ENCODE results near the gene ANTXRL.
"Not testable (repeated sequence)": the region's sequence is repeated elsewhere in the genome, so short reads cannot be mapped to it uniquely, and the experiment has no call there.

The ANTXRL gene

DNA sequence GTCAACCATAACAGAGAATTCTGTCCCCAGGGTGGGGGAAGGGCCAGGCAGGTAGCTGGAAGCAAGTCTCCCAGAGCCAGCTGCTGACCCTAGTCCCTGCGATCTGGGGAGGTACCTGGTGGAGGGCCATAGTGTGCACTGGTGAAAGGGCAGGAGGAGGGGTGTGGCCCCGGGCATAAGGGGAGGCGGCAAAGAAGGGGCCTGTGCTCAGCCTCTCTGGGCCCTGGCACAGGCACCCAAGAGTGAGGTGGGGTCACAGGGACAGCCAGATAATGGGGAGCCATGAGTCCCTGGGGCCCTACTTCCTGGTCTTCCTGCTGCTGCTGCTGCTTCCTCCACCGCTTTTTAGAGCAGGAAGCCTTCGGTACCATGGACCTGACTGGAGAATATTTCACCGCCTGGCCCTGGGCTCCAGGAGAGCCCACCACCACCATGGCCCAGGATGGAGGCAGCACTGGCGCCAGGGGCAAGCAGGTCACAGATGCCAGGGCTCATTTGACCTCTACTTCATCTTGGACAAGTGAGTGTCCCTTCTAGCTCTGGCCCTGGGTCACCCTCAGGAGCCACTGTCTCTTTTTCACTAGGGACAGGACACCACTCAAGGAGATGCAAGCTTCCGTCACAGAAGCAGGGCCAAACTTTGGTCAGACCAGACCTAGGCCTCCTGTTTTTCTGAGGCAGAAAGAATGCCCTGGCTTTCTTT is at the start of gene ANTXRL:
ANTXRL (plus strand) TSS at position 7 of the 703 bp plus-strand sequence; CDS start at position 273, 266 bp downstream.
- no peak for DNase-seq

DNA sequence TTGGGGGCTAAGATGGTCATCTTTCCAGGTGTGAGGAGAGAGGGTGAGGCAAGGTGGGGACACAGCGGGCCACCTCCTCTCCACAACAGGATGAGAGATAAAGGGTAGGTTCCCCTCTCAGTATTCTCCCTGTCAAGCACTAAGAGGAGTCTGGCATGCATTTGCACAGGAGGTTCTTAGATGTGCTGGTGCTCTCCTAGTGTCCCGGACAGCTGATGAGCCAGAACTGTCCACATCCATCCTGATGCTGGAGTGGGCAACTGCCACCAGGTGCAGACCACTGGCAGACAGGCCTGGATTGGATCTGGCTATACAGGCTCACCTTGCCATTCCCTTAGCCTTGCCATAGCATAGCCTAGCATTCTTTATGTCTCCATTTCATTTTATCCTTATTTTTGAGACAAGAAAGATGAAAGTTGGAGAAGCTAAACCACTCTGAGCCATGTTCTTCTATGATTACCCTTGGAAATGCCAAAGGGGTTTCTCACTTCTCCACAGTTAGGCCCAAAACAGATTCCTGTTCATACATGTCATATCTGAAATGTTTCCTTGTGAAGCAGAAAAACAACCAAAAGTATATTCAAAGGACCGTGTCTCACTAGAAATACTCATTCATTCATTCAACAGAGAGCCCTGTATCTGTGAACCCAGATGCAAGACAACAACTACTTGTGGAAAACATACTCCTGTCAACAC is 48.8 kb upstream of the ANTXRL start:
- DNase-seq: no peak

- DNase-seq: no peak
Observed at GRCh38 chr10:46239247-46239646, 47.5 kb upstream of the ANTXRL start.

DNA sequence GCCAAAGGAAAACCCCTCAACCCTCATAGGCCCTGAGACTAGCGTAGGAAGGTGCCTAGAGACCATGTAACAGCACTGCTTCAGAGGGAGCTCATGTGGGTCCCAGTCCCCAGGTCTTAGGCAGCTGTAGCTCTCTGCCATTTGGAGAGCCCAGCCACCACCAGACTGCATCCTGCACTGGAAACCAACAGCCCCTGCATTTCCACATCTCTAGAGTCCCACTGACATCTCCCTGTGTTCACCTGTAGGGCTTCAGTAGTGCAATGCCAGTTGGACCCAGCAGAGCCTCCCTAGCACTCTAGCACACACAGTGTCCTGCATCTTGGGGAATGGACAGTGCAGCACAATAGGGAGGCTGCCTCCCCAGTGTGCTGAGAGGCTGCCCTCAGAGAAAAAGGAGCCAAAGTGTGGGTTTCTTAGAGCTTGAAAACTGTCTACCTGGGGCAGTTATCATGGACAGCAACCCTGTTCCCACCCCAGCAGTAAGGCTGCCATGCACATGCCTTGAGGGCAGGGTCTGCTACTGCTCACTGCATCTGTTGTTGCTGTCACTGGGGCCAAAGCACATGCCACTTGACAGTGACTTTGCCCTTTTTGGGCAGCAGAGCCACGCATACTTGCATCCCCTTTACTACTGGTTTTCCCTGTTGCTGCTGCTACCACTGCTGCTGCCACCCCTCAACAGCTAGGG is 46.7 kb upstream of the ANTXRL start:
- DNase-seq: no peak

DNA sequence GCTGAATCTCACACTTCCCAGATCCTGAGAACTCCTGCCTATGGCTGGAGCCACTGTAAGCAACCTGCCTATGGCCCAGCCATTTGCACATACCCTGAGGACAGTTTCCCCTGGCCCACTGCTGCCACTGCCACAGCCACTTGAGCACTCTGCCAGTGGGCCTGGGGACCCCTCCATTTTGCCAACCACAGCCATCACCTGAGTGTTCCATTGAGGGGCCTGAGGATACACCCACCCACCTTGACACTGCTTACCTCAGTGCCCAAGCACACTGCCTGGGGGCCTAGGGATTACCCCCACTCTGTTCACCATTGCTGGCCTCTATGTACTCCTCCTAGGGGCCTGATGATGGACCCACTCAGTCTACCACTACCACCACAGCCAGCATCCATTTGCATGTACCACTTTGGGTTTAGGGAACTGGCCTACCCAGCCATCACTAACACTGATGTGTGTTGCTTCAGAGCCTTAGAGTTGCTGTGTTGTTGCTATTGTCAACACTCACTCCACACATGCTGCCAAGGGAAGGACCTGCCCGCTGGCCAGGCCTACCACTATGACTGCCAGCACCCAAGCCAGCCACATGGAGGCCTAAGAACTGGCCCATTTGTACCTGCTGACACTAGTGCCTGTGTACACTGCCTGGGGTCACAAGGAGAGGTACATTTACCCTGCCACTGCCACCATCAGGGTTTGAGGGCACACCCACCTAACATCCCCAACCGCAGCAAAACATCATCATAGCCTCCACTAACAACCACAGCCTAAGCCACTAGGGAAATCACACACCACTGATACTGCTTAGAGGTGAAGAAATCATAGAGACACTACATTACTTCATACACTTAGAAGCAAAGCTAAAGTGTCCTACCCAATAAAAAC is 45.9 kb upstream of the ANTXRL start:
- no peak for DNase-seq

- no peak for DNase-seq
Observed at GRCh38 chr10:46245381-46245900, 41.4 kb upstream of the ANTXRL start.

DNA sequence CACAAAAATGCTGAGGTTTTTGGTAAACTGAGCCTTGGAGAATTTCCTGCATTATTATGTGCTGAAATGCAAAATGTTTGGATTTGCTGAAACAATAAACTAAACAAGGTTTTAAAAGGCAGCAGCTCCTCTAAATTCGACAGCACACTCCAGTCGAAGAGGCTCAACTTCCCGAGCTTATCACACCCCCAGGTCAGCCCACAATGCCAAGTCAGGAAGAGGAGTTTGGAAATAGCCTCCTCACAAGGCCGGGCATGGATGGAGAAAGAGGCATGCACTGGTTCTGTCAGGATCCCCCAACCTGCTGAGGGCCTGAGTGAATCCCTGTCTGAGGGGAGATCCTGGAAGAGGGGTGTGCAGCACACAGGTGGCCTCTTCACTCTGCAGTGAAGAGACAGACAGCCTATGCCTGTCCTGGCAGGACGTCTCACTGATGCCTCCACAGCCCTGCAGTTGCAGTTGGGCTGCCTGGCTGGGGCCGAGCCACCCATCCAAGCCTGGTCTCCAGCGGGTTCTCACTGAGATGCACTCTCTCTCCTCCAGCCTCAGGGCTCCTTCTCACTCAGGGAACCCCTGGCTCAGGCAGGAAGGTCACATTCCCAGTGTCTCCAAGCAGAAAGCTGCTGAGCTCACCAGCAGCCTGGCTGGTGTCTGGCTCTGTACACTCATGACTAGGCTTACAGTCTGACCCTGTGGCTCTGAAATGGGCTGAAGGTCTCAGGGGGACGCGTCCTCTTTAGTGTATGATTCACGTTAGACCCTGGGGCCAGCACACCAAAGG is 40.2 kb upstream of the ANTXRL start:
- DNase-seq: not testable (repeated sequence)

DNA sequence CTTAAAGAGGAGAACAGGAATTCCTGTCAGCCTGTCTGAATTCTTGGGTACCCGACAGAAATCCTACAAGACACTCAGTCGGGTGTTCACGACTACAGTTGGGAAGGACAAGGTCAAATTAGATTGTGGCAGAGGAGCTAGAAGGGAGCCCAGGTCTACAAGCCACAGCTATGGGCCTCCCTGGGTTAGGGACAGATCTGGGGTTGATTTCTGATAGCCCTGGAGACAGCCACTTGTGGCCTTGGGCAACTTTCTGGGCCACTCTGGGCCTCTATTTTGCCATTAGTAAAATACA is 39.7 kb upstream of the ANTXRL start:
- DNase-seq: no peak

DNA sequence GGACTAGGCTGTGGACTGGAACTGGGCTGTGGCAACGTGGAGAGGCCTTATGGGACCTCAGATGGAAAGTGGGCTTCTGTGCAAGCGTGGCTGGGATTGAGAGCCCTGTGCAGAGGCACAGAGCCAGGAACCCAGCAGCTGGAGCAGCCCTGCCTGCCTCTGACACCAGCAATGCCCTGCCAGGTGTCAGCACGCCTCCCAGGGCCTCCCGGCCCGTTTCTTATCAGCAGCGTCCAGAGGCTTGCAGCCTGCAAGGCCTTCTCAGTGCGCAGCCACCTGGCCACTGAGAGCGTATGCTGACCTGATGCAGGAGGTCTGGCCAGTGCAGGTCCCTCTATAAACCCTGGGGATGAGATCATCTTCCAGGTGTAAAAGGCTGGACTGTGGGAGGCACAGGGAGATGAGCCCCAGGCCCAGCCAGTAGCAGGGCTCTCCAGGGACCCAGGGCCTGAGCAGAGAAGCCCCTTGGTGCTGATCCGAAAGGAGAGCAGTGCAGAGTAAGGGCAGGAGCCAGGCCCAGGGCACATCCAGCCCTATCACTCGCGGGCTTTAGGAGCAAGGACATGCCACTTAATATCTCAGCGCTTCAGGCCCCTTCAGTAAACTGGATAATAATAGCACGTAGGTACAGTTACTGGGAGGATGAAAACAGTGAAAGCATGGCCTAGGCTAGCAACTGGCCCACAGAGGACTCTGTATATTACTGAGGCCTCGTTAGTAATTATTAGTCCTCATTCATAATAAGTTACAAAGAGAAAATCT is 38.8 kb upstream of the ANTXRL start:
- DNase-seq: no peak

DNA sequence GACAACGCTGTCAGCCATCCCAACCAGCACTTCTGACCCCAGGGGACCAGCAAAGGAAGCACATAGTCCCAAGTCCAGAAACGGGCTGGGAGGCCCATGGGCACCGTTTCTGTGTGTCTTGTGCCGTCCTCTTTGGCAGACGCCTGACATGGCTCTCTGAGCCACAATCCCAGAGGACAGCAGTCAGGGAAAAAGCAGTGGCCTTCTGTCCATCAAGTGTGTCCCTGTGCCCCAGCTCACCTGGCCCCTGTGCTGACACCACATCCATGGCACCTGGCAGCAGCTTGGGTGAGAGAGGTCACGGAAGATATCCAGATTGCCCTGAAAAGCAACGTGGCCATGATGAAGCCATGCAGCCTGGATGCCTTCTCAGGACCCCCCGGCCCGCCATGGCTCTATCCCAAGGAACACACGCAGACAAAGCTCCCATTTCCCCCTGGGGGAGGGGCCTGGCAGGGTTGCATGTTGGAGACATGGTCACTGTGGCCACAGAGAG is 38.1 kb upstream of the ANTXRL start:
- no peak for DNase-seq

- not testable (repeated sequence) for DNase-seq
Observed at GRCh38 chr10:46249617-46250344, 37.0 kb upstream of the ANTXRL start.

- no peak for DNase-seq
Observed at GRCh38 chr10:46250481-46250880, 36.3 kb upstream of the ANTXRL start.

DNA sequence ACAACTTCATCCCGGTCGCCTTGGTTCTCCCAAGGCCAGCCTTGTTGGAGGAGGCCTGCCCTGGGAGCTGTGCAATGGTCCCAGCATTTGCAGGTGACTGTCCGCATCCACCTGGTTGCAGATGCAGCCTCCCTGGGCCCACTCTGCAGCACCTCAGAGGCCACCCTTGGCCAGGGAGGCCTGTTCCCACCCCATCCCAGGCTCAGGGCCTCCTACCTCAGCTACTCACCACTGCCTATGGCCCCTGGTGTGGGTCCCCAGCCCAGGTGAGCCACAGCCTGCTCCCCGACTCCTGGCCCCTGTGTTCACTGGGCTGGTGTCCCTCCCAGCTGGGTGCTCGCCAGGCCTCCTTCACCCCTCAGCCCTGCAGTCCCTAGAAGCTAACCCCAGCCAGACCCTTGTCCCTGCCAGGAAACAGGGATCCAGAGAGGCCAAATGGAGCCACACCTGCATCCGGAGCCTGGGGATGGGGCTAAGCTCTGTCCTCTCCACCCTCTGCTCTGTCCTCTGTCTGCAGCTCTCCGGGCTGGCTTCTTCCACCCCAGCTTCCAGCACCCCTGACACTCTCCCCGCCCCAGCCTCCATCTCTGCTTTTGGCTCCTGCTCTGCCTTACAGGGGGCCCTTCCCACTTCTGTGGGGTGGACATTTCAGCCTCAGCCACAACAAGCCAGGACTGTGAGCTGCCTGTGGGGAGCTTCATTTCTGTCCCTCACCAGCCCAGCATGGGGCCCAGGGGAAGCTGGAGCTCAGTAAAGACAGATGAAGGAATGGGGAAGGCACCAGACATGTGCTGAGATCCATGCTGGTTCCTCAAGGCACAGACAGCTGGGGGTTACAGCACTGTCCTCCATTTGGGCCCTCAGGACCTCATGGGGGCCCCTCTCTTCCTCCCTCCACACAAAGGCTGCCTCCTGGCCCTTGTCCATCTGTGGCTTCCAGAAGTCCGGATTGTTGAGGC is 35.6 kb upstream of the ANTXRL start:
- DNase-seq: no peak

- DNase-seq: no peak
Observed at GRCh38 chr10:46251857-46252847, 34.6 kb upstream of the ANTXRL start.

- DNase-seq: no peak
Observed at GRCh38 chr10:46253076-46254006, 33.5 kb upstream of the ANTXRL start.

- no peak for DNase-seq
Observed at GRCh38 chr10:46254007-46254383, 32.8 kb upstream of the ANTXRL start.

GRCh38 chr10:46254467-46254866 is 32.3 kb upstream of the ANTXRL start:
- DNase-seq: no peak

All from DMS79 (cell line).